Activated naive CD8-positive, alpha-beta T cell treated with anti-CD3 and anti-CD28 coated beads, Interleukin-2, amount 50 U/mL, for 24 hours (primary cell): ENCODE data around the gene TRPC4AP.

ENCODE experiments used
- ATAC-seq: fragments of 150-1000 bp; cut with Tn5 transposase; one replicate; pipeline ENCODE4 v1.10.0; 2021
- DNase-seq: peaks from one replicate; pipeline ENCODE4 v3.0.0; 2021
- H3K27ac Mint-ChIP-seq: one replicate; pipeline ENCODE4 v1.8.0; 2021; ENCODE audit warnings: mild to moderate bottlenecking, mixed read lengths
- H3K27me3 Mint-ChIP-seq: one replicate; pipeline ENCODE4 v1.8.0; 2021; ENCODE audit warnings: mixed read lengths
- H3K36me3 Mint-ChIP-seq: one replicate; pipeline ENCODE4 v1.8.0; 2021; ENCODE audit warnings: low read depth, mixed read lengths
- H3K4me1 Mint-ChIP-seq: one replicate; pipeline ENCODE4 v1.8.0; 2021; ENCODE audit warnings: mixed read lengths
- H3K4me3 Mint-ChIP-seq: one replicate; pipeline ENCODE4 v1.8.0; 2021; ENCODE audit warnings: mild to moderate bottlenecking, moderate library complexity, mixed read lengths
- H3K9me3 Mint-ChIP-seq: one replicate; pipeline ENCODE4 v1.8.0; 2021; ENCODE audit warnings: mixed read lengths

The TRPC4AP gene

DNA sequence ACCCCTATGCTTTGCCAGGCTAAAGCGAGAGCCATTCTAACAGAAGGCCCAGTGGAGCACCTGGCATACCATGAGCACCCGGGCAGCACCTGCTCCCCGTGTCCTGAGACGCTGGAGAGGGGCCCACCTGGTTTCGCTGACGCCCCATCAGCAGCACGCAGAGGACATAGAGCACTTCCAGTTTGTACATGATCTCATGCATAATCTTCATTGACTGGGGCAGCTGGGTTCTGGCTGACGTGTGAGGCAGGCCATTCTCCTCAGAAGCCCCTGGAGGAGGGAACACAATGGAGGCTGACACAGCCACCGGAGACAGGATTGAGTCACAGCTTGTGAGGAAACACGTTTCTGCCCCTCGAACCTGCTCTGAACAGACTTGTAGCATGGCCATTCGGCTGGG is 71.5 kb downstream of the TRPC4AP start:
- Mint-ChIP-seq H3K4me1 (no peaks in the 10 kb centered on the region), H3K27ac (no peak overlapping the region), H3K27me3 (no peaks in the 10 kb centered on the region), H3K36me3 (peaks cover 9% of the 10 kb centered on the region), H3K4me3 (no peak overlapping the region), H3K9me3 (no peaks in the 10 kb centered on the region)
- DNase-seq (no peak), ATAC-seq (no peak)

DNA sequence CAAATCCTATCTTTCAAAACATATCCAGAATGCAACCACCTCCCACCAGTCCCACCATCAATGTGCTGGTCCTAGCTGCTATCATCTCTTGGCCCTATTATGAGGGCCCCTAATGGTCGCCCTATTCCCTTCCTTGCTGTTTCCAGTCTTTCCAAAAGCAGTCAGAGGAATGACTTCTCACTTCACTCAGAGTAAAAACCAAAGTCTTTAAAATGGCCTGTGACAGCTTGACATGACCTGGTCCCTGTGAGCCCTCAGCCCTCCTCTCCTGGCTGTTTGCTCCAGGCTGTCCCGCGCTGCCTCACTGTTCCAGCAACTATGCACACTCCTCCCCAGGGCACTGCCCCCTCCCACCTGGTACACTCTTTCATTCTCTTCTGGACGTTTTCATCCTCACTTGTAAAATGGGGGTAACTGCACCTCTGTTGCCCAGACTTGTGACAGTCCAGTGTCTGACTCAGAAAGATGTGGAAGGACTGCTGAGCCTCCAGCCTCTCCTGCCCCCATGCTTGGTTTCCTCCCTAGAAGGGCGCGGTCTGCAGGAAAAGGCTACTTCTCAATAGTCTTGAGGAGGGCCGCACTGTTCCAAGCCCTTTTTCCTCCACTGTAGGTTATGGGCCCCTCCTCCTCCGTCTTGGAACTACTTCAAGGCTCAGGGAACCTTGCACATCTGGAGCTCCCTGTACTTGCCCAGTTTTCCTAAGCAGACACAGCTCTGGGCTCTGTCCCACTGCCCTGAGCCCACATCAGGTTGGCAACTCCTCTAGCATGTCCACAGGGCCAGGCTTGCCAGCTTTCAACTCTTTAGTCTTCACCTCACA is 72.3 kb downstream of the TRPC4AP start:
- Mint-ChIP-seq H3K9me3 (no peaks in the 10 kb centered on the region), H3K27ac (no peak overlapping the region), H3K27me3 (no peaks in the 10 kb centered on the region), H3K4me3 (no peak overlapping the region), H3K4me1 (no peaks in the 10 kb centered on the region), H3K36me3 (peaks cover 11% of the 10 kb centered on the region)
- DNase-seq (no peak), ATAC-seq (no peak)

DNA sequence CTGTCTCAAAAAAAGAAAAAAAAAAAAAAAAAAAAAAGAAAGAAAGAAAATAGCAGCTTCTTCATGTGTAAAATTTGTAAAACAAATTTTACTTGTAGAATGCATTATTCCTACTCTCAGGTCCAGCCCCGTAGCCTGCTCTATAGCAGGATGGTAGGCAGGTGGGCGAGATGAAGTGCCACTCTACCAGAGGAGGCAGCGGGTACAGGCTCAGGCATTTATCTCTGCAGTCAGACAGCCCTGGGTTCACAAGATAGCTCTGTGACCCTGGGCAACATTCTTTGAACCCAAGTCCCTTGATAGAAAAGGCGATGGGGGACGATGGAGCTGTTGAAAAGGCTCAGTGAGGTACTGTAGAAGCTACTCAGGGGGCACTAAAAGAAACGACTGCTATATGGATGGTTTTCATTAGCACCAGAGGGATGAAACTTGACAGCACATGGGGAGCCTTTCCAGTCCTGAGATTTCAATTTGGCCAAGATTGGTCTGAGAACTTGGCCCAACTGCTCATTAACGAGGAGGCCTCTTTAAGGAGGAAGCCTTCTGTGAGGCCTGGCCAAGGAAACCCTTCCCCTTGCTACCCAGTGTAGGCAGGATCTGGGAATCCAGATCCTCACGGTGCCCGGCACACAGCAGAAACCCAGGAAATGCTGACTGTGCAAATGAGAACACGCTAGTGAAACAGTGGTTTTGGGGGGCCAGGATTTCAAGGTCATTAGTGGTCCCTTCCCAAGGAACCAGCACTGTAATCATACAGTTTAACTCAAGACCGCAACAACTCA is 73.8 kb downstream of the TRPC4AP start:
- no peaks in the 10 kb centered on the region for H3K4me1 Mint-ChIP-seq
- H3K27ac Mint-ChIP-seq = no peak overlapping the region
- no peak overlapping the region for H3K4me3 Mint-ChIP-seq
- ATAC-seq = no peak
- no peak for DNase-seq
- H3K36me3 Mint-ChIP-seq = peaks cover 21% of the 10 kb centered on the region
- H3K9me3 Mint-ChIP-seq = no peaks in the 10 kb centered on the region
- no peaks in the 10 kb centered on the region for H3K27me3 Mint-ChIP-seq

DNA sequence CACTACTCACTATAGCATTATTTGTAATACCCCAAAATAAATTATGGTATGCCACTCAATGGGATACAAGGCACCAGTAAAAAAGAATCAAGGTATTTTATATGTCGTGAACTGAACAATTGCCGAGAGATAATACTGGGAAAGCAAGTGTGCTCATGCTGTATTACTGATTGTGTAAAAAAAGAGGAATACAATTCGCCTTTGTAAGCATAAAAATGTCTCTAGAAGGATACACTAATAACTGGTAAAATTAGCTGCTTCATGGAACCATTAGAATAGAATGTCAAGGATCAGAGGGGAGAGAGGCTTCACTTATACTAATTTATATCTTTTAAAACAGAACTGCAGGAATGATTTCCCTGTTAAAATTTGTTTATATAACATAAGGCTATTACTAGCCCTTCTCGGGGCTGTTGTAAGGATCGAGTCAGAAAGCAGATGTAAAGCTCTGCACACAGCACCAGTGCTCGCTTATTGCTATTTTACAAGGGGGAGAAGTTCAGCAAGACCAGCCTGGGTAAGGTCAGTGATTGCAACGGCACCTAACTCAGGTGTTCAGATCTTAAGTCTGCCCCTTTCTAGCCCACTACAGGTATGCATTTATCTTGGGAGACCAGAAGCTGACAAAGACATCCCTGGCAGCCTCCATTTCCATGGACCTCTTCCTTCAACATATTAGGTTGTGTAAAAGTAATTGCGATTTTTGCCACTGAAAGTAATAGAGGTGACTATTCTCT is 75.3 kb downstream of the TRPC4AP start:
- no peak overlapping the region for H3K27ac Mint-ChIP-seq
- peaks cover 21% of the 10 kb centered on the region for H3K36me3 Mint-ChIP-seq

DNA sequence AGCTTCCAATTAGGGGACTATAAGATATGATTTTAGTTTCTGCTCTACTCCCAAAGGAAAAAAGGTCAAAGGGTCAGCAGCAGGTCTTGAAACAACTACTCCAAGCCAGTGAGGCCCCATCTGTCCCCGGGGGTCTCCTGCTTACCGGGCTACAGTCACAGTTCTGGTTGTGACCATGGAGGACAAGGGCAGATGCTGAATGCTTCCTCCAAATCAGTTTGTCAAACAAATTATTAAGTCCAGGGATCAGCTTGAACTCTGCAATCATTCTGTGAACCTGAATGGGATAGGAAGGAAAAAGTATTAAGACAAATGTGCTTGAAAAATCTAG is 76.8 kb downstream of the TRPC4AP start:
- Mint-ChIP-seq H3K9me3 (no peaks in the 10 kb centered on the region), H3K4me1 (no peaks in the 10 kb centered on the region), H3K27ac (peak overlapping the region; percentile 5), H3K27me3 (no peaks in the 10 kb centered on the region), H3K36me3 (peaks cover 21% of the 10 kb centered on the region), H3K4me3 (no peak overlapping the region)
- no peak for ATAC-seq
- DNase-seq = no peak

More for the DNA sequence above, 75.3 kb downstream of the TRPC4AP start:
- H3K4me1 Mint-ChIP-seq = no peaks in the 10 kb centered on the region
- DNase-seq (no peak), ATAC-seq (no peak)
- H3K9me3 Mint-ChIP-seq = no peaks in the 10 kb centered on the region
- no peak overlapping the region for H3K4me3 Mint-ChIP-seq
- no peaks in the 10 kb centered on the region for H3K27me3 Mint-ChIP-seq

DNA sequence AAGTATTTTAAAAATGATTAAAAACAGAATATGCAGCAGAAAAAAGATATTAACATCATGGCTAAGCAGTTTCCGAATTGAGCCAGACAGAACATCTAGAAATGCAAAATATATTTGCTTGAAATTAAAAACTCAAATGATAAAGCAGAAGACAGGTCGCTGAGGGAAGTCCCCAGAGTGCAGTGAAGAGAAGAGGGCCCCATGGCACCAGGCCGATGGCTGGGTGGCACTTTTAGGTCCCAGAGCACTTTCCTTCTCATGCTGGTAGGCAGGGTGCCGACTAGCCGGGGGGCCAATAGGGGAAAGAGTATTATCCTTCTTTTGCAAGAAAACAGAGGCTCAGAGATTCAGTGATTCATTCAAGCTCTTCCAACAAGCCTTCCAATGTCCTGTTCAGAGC is 78.1 kb downstream of the TRPC4AP start:
- no peak for ATAC-seq
- no peak overlapping the region for H3K27ac Mint-ChIP-seq

DNA sequence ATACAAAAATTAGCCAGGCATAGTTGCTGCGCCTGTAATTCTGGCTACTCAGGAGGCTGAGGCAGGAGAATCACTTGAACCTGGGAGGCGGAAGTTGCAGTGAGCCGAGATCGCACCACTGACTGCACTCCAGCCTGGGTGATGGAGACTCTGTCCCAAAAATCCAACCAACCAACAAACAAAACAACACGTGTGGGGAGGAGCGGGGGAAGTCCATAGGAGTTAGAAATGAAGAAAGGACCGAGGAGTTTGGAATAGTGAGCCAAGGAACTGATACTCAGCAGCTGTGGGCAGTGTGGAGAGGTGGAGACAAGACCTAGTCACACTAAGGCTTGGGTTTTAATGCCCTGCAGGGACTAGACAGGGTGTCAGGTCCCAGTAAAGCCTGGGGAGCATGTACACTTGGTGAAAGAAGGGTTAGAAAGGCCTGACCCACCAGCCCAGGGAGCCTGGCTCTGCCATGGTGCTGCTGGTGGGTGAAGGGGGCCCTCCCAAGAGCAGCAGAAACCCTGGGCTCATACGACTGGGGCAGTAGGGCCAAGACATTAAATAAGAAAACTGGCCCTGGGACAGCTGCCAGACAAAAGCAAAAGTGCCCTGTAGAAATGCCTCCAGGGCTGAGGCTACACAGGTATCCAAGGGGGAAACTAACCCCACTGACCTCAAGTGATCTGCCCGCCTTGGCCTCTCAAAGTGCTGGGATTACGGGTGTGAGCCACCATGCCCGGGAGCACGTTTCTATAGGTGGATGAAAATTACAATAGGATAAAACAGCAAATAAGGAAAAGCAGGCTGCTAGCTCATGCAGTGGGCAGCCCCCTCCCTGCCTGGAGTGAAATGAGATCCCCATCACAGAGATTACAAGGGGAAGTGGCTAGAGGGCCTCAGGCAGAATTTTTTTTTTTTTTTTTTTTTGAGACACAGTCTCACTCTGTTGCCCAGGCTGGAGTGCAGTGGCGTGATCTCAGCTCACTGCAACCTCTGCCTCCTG is 78.9 kb downstream of the TRPC4AP start:
- Mint-ChIP-seq H3K9me3 (no peaks in the 10 kb centered on the region), H3K27ac (no peak overlapping the region), H3K4me1 (no peaks in the 10 kb centered on the region), H3K27me3 (no peaks in the 10 kb centered on the region), H3K4me3 (no peak overlapping the region), H3K36me3 (peaks cover 27% of the 10 kb centered on the region)
- DNase-seq = no peak
- no peak for ATAC-seq

More for the DNA sequence above, 78.1 kb downstream of the TRPC4AP start:
- no peaks in the 10 kb centered on the region for H3K9me3 Mint-ChIP-seq
- DNase-seq = no peak
- no peaks in the 10 kb centered on the region for H3K27me3 Mint-ChIP-seq
- H3K4me1 Mint-ChIP-seq = no peaks in the 10 kb centered on the region
- no peak overlapping the region for H3K4me3 Mint-ChIP-seq
- peaks cover 22% of the 10 kb centered on the region for H3K36me3 Mint-ChIP-seq

DNA sequence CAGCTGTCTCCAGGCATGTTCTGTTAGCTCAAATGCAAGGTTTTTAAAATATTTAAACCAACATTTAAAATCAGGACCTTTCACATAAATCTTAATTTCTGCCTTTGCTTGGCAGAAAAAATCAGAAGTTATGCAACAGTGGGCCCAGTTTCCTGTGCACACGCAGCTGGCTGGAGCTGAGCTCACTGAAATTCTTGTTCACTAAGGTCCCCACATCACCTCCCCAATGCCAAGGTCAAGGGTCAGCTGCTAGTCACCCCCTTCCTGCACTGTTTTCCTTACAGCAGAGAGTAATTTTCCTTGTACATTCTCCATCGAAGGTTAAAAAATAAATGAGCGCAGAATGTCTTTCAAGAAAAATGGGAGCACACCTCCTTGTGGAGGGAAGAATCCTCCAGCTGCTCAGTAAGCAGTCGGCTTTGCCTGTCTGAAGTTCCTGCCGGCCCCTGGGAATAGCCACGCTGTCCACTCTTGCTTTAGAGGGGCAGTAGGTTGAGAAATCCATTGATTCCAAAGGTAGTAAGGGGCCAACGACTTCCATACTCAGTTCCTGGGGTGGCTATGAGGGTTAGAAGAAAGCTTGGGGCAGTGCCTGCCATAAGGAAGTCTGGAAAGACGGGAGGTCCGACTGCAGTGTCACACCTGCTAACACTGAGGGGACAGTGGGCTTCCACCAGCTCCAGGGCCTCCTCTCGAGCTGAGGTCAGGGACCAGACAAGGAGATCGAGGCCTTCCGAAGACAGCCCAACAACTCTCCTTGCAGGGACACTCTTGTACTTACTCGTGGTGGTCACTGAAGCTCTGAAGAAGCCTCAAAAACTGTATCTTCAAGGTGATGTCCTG is 80.2 kb downstream of the TRPC4AP start:
- Mint-ChIP-seq H3K27ac (no peak overlapping the region), H3K27me3 (no peaks in the 10 kb centered on the region)
- ATAC-seq = no peak

DNA sequence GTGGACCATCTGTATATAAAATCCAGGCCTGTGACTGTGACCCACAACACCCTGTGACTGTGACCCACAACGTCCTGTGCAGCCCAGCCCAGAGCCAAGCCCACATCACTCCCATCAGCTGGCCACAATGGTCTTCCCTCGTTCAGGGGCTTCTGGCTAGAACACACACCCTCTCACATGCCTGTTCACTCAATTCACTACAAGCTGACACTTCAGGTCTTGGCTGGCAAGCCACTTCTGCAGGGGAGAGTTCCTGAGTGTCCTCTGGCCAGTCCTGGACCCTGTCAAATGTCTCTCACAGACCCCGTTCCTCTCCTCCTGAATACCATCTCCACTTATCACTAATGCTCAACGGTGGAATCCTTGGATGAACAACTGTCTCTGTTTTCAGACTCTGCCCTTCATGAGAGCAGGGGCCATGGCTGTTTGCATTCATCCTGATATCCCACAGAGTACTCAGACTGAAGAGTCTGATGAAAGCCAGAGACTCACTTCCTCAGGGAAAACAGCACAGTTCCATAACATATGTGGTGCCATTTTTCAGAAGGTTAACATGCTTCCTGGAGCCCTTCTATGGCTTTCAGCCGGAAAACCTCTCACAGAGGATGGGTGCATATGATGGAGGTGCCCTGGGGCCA is 80.9 kb downstream of the TRPC4AP start:
- Mint-ChIP-seq H3K27me3 (no peaks in the 10 kb centered on the region), H3K9me3 (no peaks in the 10 kb centered on the region), H3K27ac (no peak overlapping the region), H3K4me3 (no peak overlapping the region), H3K36me3 (peaks cover 32% of the 10 kb centered on the region), H3K4me1 (no peaks in the 10 kb centered on the region)
- no peak for DNase-seq
- no peak for ATAC-seq

More for the DNA sequence above, 80.2 kb downstream of the TRPC4AP start:
- H3K4me1 Mint-ChIP-seq = no peaks in the 10 kb centered on the region
- no peak overlapping the region for H3K4me3 Mint-ChIP-seq
- peaks cover 32% of the 10 kb centered on the region for H3K36me3 Mint-ChIP-seq
- DNase-seq = no peak
- no peaks in the 10 kb centered on the region for H3K9me3 Mint-ChIP-seq

DNA sequence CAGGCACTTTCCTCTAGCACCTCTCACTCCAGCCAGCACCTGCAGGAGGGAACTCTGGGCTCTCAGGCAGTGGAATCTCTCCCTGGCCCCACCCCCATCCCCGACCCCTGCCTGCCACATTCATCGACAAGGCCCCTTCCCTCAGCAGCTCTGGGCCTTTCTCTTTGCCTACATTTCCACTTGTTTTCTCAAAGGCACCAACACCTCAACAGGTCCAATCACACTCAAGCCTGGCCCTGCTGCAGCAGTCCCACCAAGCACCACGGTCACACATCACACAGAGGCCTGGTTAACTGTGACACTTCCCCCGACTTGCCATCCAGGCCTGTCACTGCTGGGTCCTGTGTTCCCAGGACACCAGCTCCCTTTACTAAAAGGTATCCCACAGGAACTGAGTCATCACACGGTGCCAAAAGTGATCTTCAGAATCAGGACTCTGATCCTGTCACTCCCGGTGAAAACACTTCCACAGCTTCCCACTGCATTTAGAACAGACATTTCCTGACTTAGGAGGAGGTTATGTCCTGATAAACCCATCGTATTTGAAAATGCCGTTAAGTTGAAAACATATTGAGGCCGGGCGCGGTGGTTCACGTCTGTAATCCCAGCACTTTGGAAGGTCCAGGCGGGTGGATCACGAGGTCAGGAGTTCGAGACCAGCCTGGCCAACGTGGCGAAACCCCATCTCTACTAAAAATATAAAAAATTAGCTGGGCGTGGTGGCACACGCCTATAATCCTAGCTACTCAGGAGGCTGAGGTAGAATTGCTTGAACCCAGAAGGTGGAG is 82.0 kb downstream of the TRPC4AP start:
- ATAC-seq = no peak
- Mint-ChIP-seq H3K4me1 (no peaks in the 10 kb centered on the region), H3K27ac (no peak overlapping the region), H3K9me3 (no peaks in the 10 kb centered on the region), H3K27me3 (no peaks in the 10 kb centered on the region), H3K36me3 (peaks cover 28% of the 10 kb centered on the region), H3K4me3 (no peak overlapping the region)
- DNase-seq = no peak

DNA sequence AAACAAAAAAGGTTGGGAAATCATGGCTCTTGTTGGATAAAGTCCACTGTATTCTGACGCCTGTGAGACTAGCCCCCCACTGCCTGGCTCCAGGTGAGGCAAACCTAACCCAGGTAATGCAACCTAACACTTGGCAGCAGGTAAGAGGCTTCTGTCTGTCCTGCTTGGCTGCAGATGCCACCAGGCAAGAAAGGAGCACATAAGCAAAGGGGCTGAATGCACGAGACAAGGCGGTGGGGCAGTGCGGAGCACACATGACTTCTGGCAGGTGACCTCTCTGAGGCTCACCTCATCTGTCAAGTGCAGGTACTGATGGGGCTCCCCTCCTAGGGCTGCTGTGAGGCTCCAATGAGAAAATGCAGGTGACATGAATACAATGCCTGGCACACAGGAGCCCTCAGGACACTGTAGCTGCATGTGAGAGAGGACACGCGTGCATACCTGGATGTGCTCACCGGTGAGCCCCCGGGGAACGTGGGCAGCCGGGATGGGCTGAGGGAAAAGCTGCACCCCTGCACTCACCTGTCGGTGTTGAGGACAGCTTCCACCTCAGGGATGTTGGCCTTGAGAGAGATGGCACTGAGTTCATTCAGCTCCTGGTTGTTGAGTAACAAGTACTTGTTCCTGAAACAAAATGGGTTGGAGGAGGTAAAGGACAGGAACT is 82.8 kb downstream of the TRPC4AP start:
- Mint-ChIP-seq H3K4me3 (no peak overlapping the region), H3K27ac (no peak overlapping the region), H3K9me3 (no peaks in the 10 kb centered on the region), H3K27me3 (no peaks in the 10 kb centered on the region), H3K4me1 (no peaks in the 10 kb centered on the region), H3K36me3 (peaks cover 23% of the 10 kb centered on the region)
- DNase-seq (no peak), ATAC-seq (no peak)
